PFSK-1 (cell line): ENCODE results near the gene TRIM63.

ENCODE experiments used
- FOXP2 ChIP-seq: optimal IDR thresholded peaks from 2 replicates; pipeline ENCODE3; 2011; ENCODE audit warnings: borderline replicate concordance, control low read depth, inconsistent platforms; ENCODE audit not compliant: insufficient read depth; ENCODE audit errors: extremely low read length, extremely low read depth
- POLR2AphosphoS5 ChIP-seq: IDR thresholded peaks from 2 replicates; pipeline ENCODE4 v1.6.1; 2012; ENCODE audit warnings: low read depth, mild to moderate bottlenecking, control low read depth, low read length, moderate library complexity
- SIN3A ChIP-seq: IDR thresholded peaks from 2 replicates; pipeline ENCODE4 v1.6.1; 2012; ENCODE audit warnings: mild to moderate bottlenecking, low read length, moderate library complexity, borderline replicate concordance; ENCODE audit not compliant: insufficient read depth
- TAF1 ChIP-seq: IDR thresholded peaks from 2 replicates; pipeline ENCODE4 v1.6.1; 2012; ENCODE audit warnings: low read length, control low read depth, borderline replicate concordance; ENCODE audit not compliant: insufficient read depth
- TF ChIP-seq, protein P1 (sequence below), 2 experiments: IDR thresholded peaks; 2 replicates each; pipeline versions ENCODE4 v1.6.1 to v1.8.0; 2011 to 2012; ENCODE audit warnings: low read depth in 2 of 2, low read length in 2 of 2, control low read depth in 1 of 2, inconsistent platforms in 1 of 2, mild to moderate bottlenecking in 1 of 2, moderate library complexity in 1 of 2; ENCODE audit not compliant: insufficient read depth in 1 of 2

Gene TRIM63

GRCh38 chr1:26043765-26044164, 23.7 kb downstream of the TRIM63 start:
- TF ChIP-seq POLR2AphosphoS5 (no peak), TAF1 (no peak), FOXP2 (no peak), SIN3A (no peak)
- TF ChIP-seq, protein P1, sequence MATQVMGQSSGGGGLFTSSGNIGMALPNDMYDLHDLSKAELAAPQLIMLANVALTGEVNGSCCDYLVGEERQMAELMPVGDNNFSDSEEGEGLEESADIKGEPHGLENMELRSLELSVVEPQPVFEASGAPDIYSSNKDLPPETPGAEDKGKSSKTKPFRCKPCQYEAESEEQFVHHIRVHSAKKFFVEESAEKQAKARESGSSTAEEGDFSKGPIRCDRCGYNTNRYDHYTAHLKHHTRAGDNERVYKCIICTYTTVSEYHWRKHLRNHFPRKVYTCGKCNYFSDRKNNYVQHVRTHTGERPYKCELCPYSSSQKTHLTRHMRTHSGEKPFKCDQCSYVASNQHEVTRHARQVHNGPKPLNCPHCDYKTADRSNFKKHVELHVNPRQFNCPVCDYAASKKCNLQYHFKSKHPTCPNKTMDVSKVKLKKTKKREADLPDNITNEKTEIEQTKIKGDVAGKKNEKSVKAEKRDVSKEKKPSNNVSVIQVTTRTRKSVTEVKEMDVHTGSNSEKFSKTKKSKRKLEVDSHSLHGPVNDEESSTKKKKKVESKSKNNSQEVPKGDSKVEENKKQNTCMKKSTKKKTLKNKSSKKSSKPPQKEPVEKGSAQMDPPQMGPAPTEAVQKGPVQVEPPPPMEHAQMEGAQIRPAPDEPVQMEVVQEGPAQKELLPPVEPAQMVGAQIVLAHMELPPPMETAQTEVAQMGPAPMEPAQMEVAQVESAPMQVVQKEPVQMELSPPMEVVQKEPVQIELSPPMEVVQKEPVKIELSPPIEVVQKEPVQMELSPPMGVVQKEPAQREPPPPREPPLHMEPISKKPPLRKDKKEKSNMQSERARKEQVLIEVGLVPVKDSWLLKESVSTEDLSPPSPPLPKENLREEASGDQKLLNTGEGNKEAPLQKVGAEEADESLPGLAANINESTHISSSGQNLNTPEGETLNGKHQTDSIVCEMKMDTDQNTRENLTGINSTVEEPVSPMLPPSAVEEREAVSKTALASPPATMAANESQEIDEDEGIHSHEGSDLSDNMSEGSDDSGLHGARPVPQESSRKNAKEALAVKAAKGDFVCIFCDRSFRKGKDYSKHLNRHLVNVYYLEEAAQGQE (IDR thresholded peaks at IDR 0.05; ENCODE audit: insufficient read depth in 1 of 2, low read depth in 2 of 2, low read length in 2 of 2), result no peak

GRCh38 chr1:26041978-26042377, 25.5 kb downstream of the TRIM63 start:
- TF ChIP-seq FOXP2 (no peak), TAF1 (no peak)
- TF ChIP-seq, protein P1 (IDR thresholded peaks at IDR 0.05; ENCODE audit: insufficient read depth in 1 of 2, low read depth in 2 of 2, low read length in 2 of 2), result no peak

- TF ChIP-seq, protein P1 (IDR thresholded peaks at IDR 0.05; ENCODE audit: insufficient read depth in 1 of 2, low read depth in 2 of 2, low read length in 2 of 2), result no peak
- TF ChIP-seq FOXP2, result no peak
- TF ChIP-seq TAF1, result no peak
- TF ChIP-seq POLR2AphosphoS5, result no peak
- TF ChIP-seq SIN3A, result no peak
Measured at GRCh38 chr1:26041401-26041800, 26.0 kb downstream of the TRIM63 start.

DNA sequence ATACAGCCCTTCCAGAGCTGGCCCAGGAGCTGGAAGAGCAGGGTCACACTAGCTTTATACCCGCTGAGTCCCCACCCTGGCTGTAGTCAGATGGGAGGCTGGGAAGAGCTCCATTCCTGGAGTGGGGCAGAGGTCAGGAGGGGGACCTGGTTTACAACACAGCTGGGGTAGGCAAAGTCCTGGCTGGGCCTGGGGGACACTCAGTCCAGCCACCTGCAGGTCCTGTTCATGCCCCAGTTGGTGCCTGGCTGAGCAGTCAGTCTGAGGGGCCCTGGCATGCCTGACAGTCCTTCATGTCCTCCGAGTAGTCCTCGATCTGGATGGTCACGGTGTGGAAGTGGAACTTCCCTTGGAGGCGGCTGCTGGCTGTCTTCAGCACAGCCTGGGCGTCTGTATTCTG, 28.5 kb downstream of the TRIM63 start:
- TF ChIP-seq, protein P1 (IDR thresholded peaks at IDR 0.05; ENCODE audit: insufficient read depth in 1 of 2, low read depth in 2 of 2, low read length in 2 of 2), result no peak
- TF ChIP-seq TAF1 (no peak), SIN3A (no peak), POLR2AphosphoS5 (no peak), FOXP2 (no peak)

DNA sequence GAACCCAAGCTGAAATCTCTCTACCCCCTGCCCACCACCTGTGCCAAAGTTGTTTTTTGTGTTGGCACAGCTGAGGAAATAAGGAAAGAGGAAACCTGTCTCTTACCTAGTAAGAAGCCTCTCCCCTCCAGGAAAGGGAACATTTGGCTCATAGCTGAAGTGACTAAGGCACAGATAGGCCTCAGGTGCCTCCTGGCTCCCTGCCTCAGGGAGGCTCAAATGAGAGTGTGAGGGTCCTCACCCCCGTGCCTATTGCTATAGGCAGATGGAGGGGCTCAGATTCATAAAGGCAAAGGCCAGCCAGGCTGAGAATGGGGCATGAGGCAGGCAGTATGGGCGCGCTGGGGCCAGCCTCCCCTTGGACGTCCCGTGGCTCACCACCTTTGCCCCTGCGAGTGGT, 29.0 kb downstream of the TRIM63 start:
- no peak for TF ChIP-seq TAF1
- no peak for TF ChIP-seq SIN3A
- TF ChIP-seq, protein P1 (IDR thresholded peaks at IDR 0.05; ENCODE audit: insufficient read depth in 1 of 2, low read depth in 2 of 2, low read length in 2 of 2), result no peak
- no peak for TF ChIP-seq FOXP2
- TF ChIP-seq POLR2AphosphoS5, result no peak
